NT2/D1 (cell line): ENCODE measurements around the gene CSF1R.

Experiments
- SUZ12 ChIP-seq: IDR thresholded peaks from 2 replicates; pipeline ENCODE4 v1.6.1; 2011; ENCODE audit not compliant: insufficient read length, insufficient read depth; ENCODE audit errors: extremely low read depth
- YY1 ChIP-seq: IDR thresholded peaks from 2 replicates; pipeline ENCODE4 v1.6.1; 2011; ENCODE audit not compliant: insufficient read length, insufficient read depth
- ZNF274 ChIP-seq: IDR thresholded peaks from 2 replicates; pipeline ENCODE4 v1.6.1; 2011; ENCODE audit warnings: mild to moderate bottlenecking, low read depth, low read length

DNA sequence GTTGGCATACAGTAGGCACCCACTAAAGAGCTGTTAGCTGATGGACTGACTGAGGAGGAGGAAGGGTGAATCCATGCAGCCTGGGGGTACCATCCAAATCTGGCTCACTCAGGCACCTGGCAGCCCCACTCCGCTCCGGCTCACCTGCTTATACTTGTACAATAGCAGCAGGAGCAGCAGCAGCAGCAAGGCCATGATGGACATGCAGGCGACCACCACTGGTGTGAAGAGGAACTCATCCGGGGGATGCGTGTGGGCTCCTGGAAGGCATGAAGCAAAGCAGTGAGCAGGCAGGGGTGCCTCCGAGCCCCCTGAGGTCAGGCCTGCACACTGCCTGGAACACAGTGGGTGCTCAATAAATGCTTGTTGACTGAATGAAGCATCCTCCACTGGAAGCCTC is 18.3 kb downstream of the CSF1R start:
- TF ChIP-seq SUZ12 (no peak), YY1 (no peak), ZNF274 (no peak)
